A549 (cell line): ENCODE results near the gene ETV1. TPM values are rescaled to one million over a fixed set of nuclear protein-coding genes. Genes with fewer than 3 reads are reported as not detected.

Source experiments
- ATAC-seq, 2 experiments: fragments of 200-7000 bp in 1 of 2; fragments of >200 bp in 1 of 2; cut with Nextera tagmentation in 1 of 2; cut with Tn5 transposase in 1 of 2; 3 replicates each; pipeline versions ENCODE4 v1.8.0 to v1.9.1; 2018 to 2020; ENCODE audit warnings: mild to moderate bottlenecking in 1 of 2, moderate library complexity in 1 of 2
- CTCF ChIA-PET: fragments of 300-600 bp; sonication (Branson Sonifier 250); formaldehyde crosslinking; extraction: SDS; loops from one replicate; lab custom pipeline; 2021; ENCODE audit warnings: antibody characterized with exemption, inconsistent platforms; lab: Yijun Ruan, JAX
- POLR2A ChIA-PET: fragments of 350-600 bp; formaldehyde crosslinking; extraction: SDS; loops from one replicate; lab custom pipeline; 2021; ENCODE audit warnings: antibody characterized with exemption, inconsistent platforms; lab: Yijun Ruan, JAX
- DNase-seq, 2 experiments: peaks; one replicate each; pipeline versions ENCODE4 v3.0.0 to v3.0.0-alpha.2; 2011 to 2016; ENCODE audit warnings: low read depth in 1 of 2, low spot score in 1 of 2
- FAIRE-seq: peaks from 2 replicates; lab custom pipeline; 2011; peaks lifted over from hg19 to GRCh38; lab: Jason Lieb, UNC
- H3K27ac ChIP-seq, 2 experiments: fragments of >200 bp; sonication (Bioruptor Twin); formaldehyde crosslinking; 3 replicates each; pipeline ENCODE4 v1.5.1; 2016 to 2017
- H3K4me1 ChIP-seq: fragments of >200 bp; sonication (Bioruptor Twin); formaldehyde crosslinking; 3 replicates; pipeline ENCODE4 v1.6.1; 2016
- H3K4me2 ChIP-seq: fragments of >200 bp; sonication (Bioruptor Twin); formaldehyde crosslinking; 3 replicates; pipeline ENCODE4 v1.6.1; 2016
- H3K4me3 ChIP-seq: fragments of >200 bp; sonication (Bioruptor Twin); formaldehyde crosslinking; 3 replicates; pipeline ENCODE4 v1.5.1; 2016
- H3K9me3 ChIP-seq: fragments of >200 bp; sonication (Bioruptor Twin); formaldehyde crosslinking; 3 replicates; pipeline ENCODE4 v1.6.1; 2016
- ATOH8 ChIP-seq: fragments of 250-450 bp; sonication (Bioruptor Pico); IDR thresholded peaks from 2 replicates; pipeline ENCODE4 v1.5.0; 2020; ENCODE audit warnings: low read depth, mild to moderate bottlenecking, moderate library complexity
- BCL3 ChIP-seq: fragments of >200 bp; sonication (Bioruptor Twin); formaldehyde crosslinking; IDR thresholded peaks from 3 replicates; pipeline ENCODE4 v1.6.1; 2016
- BHLHE40 ChIP-seq: IDR thresholded peaks from 2 replicates; pipeline ENCODE4 v1.6.1; 2012; ENCODE audit warnings: low read depth, low read length, inconsistent platforms
- CBX2 ChIP-seq: fragments of 200-600 bp; sonication (generic); IDR thresholded peaks from 2 replicates; pipeline ENCODE4 v1.6.1; 2016; ENCODE audit warnings: low read depth, mild to moderate bottlenecking, borderline replicate concordance
- CBX8 ChIP-seq: fragments of 200-600 bp; sonication (generic); IDR thresholded peaks from 2 replicates; pipeline ENCODE4 v1.6.1; 2016
- CEBPB ChIP-seq, 2 experiments: fragments of >200 bp in 1 of 2; sonication (Bioruptor Twin) in 1 of 2; formaldehyde crosslinking in 1 of 2; IDR thresholded peaks; 2 replicates each; pipeline ENCODE4 v1.6.1; 2012 to 2016
- CHD2 ChIP-seq: fragments of 150-350 bp; IDR thresholded peaks from 2 replicates; pipeline ENCODE4 v1.6.1; 2014; ENCODE audit warnings: low read length; ENCODE audit not compliant: partially characterized antibody
- CHD4 ChIP-seq: fragments of 200-600 bp; sonication (generic); IDR thresholded peaks from 2 replicates; pipeline ENCODE4 v1.6.1; 2016; ENCODE audit warnings: antibody characterized with exemption, mild to moderate bottlenecking, borderline replicate concordance
- CTCF ChIP-seq: fragments of >200 bp; sonication (Bioruptor Twin); formaldehyde crosslinking; IDR thresholded peaks from 3 replicates; pipeline ENCODE4 v1.5.1; 2016
- EHMT2 ChIP-seq: fragments of 200-600 bp; sonication (generic); IDR thresholded peaks from 2 replicates; pipeline ENCODE4 v1.6.1; 2016; ENCODE audit warnings: antibody characterized with exemption, low read depth, mild to moderate bottlenecking, moderate library complexity
- ELK1 ChIP-seq: fragments of 150-350 bp; IDR thresholded peaks from 2 replicates; pipeline ENCODE4 v1.6.1; 2014; ENCODE audit warnings: low read depth, mild to moderate bottlenecking, low read length
- EP300 ChIP-seq, 2 experiments: fragments of >200 bp; sonication (Bioruptor Twin); formaldehyde crosslinking; IDR thresholded peaks; 2 replicates in 1 of 2; 3 replicates in 1 of 2; pipeline ENCODE4 v1.6.1; 2016 to 2017
- FOXS1 ChIP-seq: fragments of 250-450 bp; sonication (Bioruptor Pico); IDR thresholded peaks from 2 replicates; pipeline ENCODE4 v1.5.0; 2020; ENCODE audit warnings: mild to moderate bottlenecking, moderate library complexity
- HES2 ChIP-seq: fragments of >200 bp; sonication (Bioruptor Twin); formaldehyde crosslinking; IDR thresholded peaks from 2 replicates; pipeline ENCODE4 v1.6.1; 2016
- JUN ChIP-seq, 2 experiments: fragments of >200 bp; sonication (Bioruptor Twin); formaldehyde crosslinking; IDR thresholded peaks; 2 replicates in 1 of 2; 3 replicates in 1 of 2; pipeline ENCODE4 v1.6.1; 2016 to 2017
- KDM1A ChIP-seq: fragments of 200-600 bp; sonication (generic); IDR thresholded peaks from 2 replicates; pipeline ENCODE4 v1.6.1; 2016; ENCODE audit warnings: low read depth, mild to moderate bottlenecking
- KDM5A ChIP-seq: fragments of 200-600 bp; sonication (generic); IDR thresholded peaks from 2 replicates; pipeline ENCODE4 v1.6.1; 2016; ENCODE audit warnings: antibody characterized with exemption, mild to moderate bottlenecking
- MAFK ChIP-seq: fragments of 450-650 bp; IDR thresholded peaks from 2 replicates; pipeline ENCODE4 v1.6.1; 2014; ENCODE audit not compliant: partially characterized antibody
- RAD21 ChIP-seq, 2 experiments: fragments of >200 bp in 1 of 2; sonication (Bioruptor Twin) in 1 of 2; formaldehyde crosslinking in 1 of 2; IDR thresholded peaks in 1 of 2; conservative IDR thresholded peaks in 1 of 2; 2 replicates in 1 of 2; 3 replicates in 1 of 2; pipeline ENCODE4 v1.6.1; 2012 to 2018; ENCODE audit warnings: inconsistent platforms in 1 of 2
- RARB ChIP-seq: fragments of 250-450 bp; sonication (Bioruptor Pico); IDR thresholded peaks from 2 replicates; pipeline ENCODE4 v1.8.0; 2021; ENCODE audit warnings: mild to moderate bottlenecking, moderate library complexity
- ZC3H11A ChIP-seq: fragments of 450-650 bp; IDR thresholded peaks from 2 replicates; pipeline ENCODE4 v1.6.1; 2014; ENCODE audit warnings: antibody characterized with exemption, mild to moderate bottlenecking
- ZFP36 ChIP-seq: fragments of 450-650 bp; IDR thresholded peaks from 2 replicates; pipeline ENCODE4 v1.6.1; 2014; ENCODE audit warnings: borderline replicate concordance; ENCODE audit not compliant: partially characterized antibody
- ZNF302 ChIP-seq: fragments of 250-450 bp; sonication (Bioruptor Pico); IDR thresholded peaks from 2 replicates; pipeline ENCODE4 v1.9.0; 2021; ENCODE audit warnings: inconsistent platforms, mild to moderate bottlenecking, moderate library complexity
- ZSCAN20 ChIP-seq: fragments of 250-450 bp; sonication (Bioruptor Pico); IDR thresholded peaks from 2 replicates; pipeline ENCODE4 v1.8.0; 2022; ENCODE audit warnings: mild to moderate bottlenecking, moderate library complexity
- WGBS: methylation state at CpG from one replicate; pipeline ENCODE4 v1.1.6; 2017; ENCODE audit errors: missing lambda C conversion rate; 5-methylcytosine and 5-hydroxymethylcytosine counted together
- polyA plus RNA-seq, 4 experiments: library from polyadenylated mRNA; depleted of rRNA in 3 of 4; stranded (reverse); fragments of >200 nt; fragmentation: RNase III in 1 of 4; extraction: RNeasy Plus Mini Kit Qiagen cat#74134 plus additional on column Dnase treatment in 1 of 4; gene quantifications; 2 replicates in 3 of 4; 3 replicates in 1 of 4; pipeline ENCODE4 v1.2.3, GENCODE V29; 2011 to 2017

ETV1 gene
- polyA plus RNA-seq, 2 of the 4 experiments (the other 2 are of a cell fraction) = 1.3 to 6.2 TPM

- TF ChIP-seq CHD4 (no peak), FOXS1 (CRISPR knock-in tag) (no peak), CBX8 (no peak), ELK1 (no peak), BHLHE40 (no peak), ZSCAN20 (no peak)
- TF ChIP-seq, all 56 proteins: peak for 0
These were observed 85.5 kb downstream of the ETV1 start (continued) for GRCh38 chr7:13904007-13904406.

DNA sequence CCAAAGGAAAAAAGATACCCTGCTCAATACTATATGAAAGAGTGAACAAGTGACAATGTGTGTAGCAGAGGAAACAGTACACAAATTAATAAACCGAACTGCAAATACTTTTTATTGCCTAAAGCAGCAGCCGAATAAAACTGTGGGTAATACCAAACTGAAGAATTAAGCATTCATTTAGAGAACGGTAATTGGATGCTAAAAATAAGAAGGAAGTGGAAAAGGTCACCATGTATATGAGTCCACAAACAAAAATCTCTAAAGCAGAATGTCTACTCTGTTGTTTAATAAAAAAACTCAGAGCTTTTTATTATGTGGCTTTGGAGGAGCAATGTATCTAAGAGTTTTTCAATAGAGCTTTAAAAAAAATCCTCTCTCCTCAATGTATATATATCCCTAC is 87.9 kb downstream of the ETV1 start:
- no peak overlapping the region for H3K4me3 ChIP-seq
- H3K9me3 ChIP-seq = no peaks in the 10 kb centered on the region
- FAIRE-seq (no peak), DNase-seq (no peak), ATAC-seq (no peak)
- no peak overlapping the region for H3K4me2 ChIP-seq
- CTCF ChIA-PET = interaction anchor here (0.6 kb wide), 1 partner anchor 46 kb away, joined by 4 read pairs; no protein-coding TSS in a partner anchor
- 71% methylated on average over 3 of the region's 3 CpGs for WGBS
- no peaks in the 10 kb centered on the region for H3K4me1 ChIP-seq
- POLR2A ChIA-PET = no interaction called here
- no peak for TF ChIP-seq ATOH8 (CRISPR knock-in tag)
- TF ChIP-seq JUN (IDR thresholded peaks at IDR 0.05) = no peak
- TF ChIP-seq KDM5A = no peak
- TF ChIP-seq ZNF302 (CRISPR knock-in tag) = no peak
- no peak for TF ChIP-seq CTCF
- TF ChIP-seq EP300 (IDR thresholded peaks at IDR 0.05) = no peak
- no peak for TF ChIP-seq CEBPB (IDR thresholded peaks at IDR 0.05)
- no peak for TF ChIP-seq MAFK
- TF ChIP-seq EHMT2 = no peak
- no peak for TF ChIP-seq CBX8
- no peak for TF ChIP-seq ZFP36
- no peak for TF ChIP-seq BCL3
- no peak for TF ChIP-seq ZSCAN20
- TF ChIP-seq KDM1A = no peak
- no peak for TF ChIP-seq ZC3H11A
- no peak for TF ChIP-seq CHD2
- TF ChIP-seq RAD21 (conservative IDR thresholded peaks at IDR 0.05 in 1 of 2, IDR thresholded peaks at IDR 0.05 in 1 of 2) = no peak
- no peak for TF ChIP-seq CBX2
- no peak for TF ChIP-seq HES2
- TF ChIP-seq RARB = no peak
- no peak overlapping the region for H3K27ac ChIP-seq
